HuH-7 (cell line): ENCODE measurements around the gene TARP.

ENCODE experiments used
- DNase-seq: peaks from one replicate; pipeline ENCODE4 v3.0.0; 2011; ENCODE audit warnings: low spot score

TARP gene

GRCh38 chr7:38215735-38216670 is 57.4 kb downstream of the TARP start:
- DNase-seq: peak; percentile 58

DNA sequence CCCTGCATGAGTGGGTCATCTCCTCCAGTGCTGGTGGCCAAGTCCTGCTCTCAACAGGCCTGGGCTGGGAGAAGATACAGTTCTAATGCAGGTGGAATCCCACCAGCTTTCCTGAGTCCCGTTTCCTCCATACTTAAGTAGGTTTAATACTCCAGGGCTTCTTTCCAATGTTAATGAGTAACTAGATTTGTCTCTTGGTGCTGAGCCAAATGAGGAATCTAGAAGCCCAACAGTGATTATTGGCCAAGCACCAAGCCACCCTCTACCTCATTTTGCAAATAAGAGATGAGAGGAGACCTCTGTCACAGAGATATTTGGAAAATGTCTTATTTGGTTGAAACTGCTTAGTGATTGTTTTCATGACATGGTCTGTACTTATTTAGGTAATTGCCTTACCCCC is 58.3 kb downstream of the TARP start:
- DNase-seq: no peak

GRCh38 chr7:38211940-38212339 is 61.5 kb downstream of the TARP start:
- no peak for DNase-seq

GRCh38 chr7:38211486-38211885 is 62.0 kb downstream of the TARP start:
- DNase-seq: no peak
